HG03060 (cell line): Measurements from ENCODE around the gene SPECC1L.
"Not testable (repeated sequence)": the region's sequence is repeated elsewhere in the genome, so short reads cannot be mapped to it uniquely, and the experiment has no call there.

Experiments used
- ATAC-seq: cut with Tn5 transposase; IDR thresholded peaks from one replicate; pipeline ENCODE4 v1.9.1; 2021; ENCODE audit warnings: low read depth, moderate number of reproducible peaks; ENCODE audit not compliant: unreplicated experiment

SPECC1L gene, protein sequence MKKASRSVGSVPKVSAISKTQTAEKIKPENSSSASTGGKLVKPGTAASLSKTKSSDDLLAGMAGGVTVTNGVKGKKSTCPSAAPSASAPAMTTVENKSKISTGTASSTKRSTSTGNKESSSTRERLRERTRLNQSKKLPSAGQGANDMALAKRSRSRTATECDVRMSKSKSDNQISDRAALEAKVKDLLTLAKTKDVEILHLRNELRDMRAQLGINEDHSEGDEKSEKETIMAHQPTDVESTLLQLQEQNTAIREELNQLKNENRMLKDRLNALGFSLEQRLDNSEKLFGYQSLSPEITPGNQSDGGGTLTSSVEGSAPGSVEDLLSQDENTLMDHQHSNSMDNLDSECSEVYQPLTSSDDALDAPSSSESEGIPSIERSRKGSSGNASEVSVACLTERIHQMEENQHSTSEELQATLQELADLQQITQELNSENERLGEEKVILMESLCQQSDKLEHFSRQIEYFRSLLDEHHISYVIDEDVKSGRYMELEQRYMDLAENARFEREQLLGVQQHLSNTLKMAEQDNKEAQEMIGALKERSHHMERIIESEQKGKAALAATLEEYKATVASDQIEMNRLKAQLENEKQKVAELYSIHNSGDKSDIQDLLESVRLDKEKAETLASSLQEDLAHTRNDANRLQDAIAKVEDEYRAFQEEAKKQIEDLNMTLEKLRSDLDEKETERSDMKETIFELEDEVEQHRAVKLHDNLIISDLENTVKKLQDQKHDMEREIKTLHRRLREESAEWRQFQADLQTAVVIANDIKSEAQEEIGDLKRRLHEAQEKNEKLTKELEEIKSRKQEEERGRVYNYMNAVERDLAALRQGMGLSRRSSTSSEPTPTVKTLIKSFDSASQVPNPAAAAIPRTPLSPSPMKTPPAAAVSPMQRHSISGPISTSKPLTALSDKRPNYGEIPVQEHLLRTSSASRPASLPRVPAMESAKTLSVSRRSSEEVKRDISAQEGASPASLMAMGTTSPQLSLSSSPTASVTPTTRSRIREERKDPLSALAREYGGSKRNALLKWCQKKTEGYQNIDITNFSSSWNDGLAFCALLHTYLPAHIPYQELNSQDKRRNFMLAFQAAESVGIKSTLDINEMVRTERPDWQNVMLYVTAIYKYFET

DNA sequence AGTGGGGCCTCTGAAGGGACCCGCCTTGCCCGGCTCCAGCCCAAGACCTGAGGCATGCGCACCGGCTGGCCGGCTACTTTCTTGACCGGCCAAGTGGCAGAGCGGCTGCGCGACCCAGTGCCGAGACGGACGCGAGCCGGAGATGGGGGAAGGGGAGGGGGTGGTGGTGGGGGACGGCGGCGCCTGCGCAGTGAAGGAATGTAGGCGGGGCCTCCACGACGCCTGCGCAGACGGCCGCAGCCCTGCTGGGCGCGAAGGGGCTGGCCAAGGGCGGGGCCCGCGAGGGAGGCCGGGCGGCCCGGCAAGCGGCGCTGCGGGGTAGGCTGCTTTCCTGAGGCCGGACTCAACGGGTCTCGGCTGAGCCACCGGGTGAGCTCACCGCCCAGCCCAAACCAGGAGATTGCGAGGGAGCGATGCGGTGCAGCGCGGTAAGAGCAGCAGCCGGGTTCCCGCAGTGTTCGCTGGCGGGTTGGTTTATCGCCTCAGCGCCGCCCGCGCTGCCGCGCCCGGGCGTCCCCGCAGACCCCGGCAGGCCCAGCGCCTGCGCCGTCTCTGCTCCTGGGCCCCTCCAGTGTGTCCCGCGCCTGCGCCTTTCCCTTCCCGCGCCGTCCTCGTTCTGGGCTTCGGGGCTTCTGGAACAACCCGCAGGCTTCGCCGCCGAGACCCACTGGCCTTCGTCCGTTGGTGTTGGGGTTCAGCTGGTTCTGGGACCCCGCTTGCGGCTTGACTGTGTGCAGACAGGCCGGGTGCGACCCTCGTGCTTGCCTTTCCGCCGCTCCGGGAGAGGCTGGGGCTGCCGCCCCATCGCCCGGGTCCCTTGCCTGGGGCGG is at the start of gene SPECC1L:
Gene SPECC1L, plus strand, starts transcription at position 276 of the 830 bp plus-strand sequence. CDS start 31,401 bp downstream, outside the sequence.
- peak; percentile 48 for ATAC-seq

DNA sequence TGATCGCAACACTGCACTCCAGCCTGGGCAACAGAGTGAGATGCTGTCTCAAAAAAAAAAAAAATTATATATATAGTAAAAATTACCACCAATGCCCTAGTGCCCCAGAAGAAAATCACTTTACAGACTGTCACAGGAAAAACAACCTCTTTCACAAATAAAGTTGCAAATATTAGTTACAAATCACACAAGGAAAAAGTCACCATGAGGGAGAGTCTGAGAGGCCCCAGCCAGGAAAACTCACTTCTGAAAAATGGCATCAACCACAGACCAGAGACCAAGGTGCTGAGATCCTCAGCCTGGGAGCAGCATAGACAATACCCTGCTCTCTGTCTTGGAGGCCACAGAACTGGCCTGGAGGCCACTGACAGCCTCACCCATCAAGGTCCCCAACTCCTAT is 46.2 kb upstream of the SPECC1L start:
- ATAC-seq, result no peak

DNA sequence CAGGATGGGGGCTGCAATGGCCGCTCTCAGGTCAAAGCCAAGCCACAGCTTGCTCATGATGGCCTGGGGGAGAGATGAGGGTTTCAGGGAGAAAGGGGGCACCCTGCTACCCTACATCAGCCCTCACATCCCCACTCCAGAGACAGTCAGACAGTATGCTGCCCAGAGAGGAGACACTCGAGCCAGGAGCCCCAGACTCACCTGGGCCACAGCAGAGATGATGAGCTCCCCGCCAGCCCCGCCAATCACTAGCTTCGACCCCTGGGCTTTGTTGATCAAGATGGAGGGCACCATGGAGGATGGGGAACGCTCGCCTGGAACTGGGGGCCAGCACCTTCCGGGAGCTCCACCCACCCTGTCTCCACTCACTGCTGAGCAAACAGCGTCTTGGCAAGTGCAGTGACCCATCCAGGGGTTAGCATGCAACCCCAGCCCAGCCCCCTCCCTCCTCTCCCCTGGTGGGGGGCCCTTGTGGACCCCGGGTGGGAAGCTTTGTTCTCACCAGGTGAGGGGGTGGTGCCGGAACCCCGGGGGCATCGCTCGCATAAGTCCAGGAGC is 45.5 kb upstream of the SPECC1L start:
- no peak for ATAC-seq

DNA sequence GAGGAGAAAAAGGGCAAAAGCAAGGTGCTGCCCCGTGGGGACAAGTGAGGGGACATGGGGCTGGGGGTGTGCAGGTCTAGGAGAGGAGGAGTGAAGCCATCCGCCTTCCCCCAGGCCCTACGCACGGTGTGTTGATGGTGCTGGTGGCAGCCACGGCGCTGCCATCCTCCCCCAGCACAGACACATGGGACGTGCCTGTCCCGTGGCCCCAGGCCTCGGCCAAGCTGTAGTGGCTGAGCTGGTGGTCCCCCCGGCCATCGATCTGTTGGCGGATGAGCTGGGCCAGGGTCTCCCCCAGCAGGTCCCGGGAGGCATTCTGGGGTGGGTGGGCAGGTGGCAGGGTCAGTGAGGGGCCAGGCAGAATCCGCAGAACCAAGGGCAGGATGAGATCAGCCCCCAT is 44.7 kb upstream of the SPECC1L start:
- no peak for ATAC-seq

DNA sequence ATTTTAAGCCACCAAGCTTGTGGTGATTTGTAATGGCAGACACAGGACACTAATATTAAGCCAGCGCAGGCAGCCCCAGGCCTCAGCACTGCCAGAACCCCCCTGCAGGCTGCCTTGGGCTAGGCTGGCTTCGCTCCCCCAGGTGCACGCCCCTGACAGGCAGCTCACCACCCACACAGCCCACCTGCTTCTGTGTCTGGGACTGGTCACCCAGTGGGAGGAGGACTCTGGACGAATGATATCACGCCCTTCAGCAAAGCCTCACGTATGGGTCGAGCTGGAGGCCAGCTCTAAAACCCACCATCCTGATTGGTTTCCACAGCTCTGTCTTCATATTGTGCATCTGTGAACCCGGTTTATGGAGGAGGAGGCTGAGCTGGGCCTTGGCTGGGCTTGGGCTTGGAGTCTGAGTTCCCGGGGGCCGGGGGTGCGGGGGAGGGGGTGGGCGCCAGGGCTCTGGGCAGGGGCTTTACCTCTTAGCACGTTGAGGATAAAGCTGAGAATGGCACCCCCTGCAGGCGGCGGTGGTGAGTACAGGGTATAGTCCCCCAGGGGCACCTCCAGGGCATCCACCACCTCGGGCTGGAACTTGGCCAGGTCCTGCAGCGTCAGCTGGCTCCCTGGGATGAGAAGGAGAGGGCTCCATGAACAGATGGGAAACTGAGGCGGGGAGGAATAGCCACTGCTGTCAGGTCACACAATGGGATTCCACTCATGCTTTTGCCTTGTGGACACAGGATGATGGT is 39.5 kb upstream of the SPECC1L start:
- ATAC-seq, result no peak

DNA sequence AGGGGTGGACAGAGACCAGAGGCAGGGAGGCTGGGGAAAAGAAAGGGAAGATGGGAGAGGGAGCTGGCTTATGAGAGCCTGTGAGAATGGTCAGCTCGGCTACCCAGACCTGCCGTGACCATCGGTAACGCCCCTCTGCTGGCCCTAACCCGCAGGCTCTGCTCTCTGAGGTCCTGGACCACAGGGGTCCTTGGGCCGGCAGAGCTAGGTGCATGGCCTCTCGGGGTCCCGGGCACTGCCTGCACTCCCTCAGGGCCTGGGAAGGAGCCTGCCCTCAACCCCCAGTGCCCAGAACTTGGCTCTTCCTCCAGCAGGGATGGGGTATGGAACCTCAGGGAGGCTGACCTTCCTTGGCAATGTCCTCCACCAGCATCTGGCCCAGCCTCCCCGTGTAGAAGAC is 38.9 kb upstream of the SPECC1L start:
- ATAC-seq, result no peak

DNA sequence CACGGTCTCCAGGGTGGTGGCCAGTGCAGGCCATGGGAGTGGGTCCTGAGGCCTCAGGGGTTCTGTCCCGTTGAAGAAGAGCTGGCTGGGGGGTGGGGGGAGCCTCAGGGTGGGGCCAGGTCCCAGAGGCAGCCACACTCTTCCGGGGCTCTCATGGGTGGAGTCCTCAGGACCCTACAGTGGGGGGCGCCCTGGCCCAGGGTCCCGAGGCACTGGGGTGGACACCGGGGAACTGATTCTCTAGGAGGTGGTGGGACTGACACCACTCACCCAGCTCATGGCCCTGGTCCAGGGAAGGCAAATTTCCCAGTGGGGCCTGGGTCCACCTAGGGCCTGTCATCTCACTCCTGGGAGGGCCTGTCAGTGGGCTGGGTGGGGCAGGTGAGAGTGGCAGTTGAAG is 38.5 kb upstream of the SPECC1L start:
- no peak for ATAC-seq

DNA sequence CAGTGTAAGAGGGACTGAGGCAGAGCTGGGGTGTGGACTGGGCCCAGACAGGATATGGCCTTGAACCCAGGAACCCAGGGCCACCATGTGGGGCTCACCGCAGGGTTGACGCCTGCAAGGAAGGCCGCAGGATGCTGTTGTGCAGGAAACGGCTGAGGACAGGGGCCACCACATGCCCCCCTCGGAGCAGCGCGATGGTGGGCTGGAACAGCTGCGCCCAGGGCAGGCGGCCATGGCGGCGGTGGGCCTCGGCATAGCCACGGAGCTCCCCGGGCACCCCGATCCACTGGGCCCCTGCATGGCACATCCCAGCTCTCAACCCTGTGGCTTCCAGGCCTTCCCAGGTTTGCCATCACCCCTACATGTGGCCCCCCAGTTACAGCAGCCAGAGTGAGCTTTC is 37.9 kb upstream of the SPECC1L start:
- ATAC-seq, result no peak

DNA sequence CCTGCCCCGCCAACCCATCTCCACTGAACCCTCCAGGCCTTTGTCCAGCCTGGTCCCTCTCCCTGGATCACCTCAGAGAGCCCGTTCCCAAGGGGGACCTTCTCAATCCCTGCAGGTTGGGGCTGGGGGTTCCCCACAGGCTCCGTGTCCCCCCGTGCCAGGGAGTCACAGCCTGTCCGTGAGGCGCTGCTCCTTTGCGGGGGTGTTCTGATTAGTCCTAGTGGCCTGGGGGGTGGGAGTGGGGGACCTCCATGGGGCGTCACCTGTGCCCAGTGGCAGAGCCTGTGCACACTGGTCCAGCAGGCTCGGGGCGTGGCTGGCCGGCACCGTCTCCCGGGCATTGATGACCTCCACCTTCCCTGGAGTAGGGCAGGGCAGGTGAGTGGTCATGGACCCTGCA is 37.4 kb upstream of the SPECC1L start:
- no peak for ATAC-seq

DNA sequence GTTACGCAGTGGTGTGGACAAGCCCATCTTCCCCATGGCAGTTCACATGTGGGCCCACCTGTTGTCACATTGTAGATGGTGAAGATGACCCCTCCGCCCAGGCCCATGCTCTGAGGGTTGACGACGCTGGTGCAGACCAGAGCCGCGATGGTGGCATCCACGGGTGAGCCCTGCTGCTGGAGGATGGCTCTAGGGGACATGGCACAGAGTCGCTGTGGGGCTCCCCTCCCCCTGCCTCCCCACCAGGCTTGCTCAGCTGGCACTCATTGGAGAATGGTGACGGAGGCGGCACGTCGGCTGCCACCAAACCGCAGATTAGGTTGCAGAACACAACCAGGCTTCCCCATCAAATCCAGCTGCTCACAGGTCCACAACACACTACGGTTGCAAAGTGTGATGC is 36.8 kb upstream of the SPECC1L start:
- no peak for ATAC-seq

DNA sequence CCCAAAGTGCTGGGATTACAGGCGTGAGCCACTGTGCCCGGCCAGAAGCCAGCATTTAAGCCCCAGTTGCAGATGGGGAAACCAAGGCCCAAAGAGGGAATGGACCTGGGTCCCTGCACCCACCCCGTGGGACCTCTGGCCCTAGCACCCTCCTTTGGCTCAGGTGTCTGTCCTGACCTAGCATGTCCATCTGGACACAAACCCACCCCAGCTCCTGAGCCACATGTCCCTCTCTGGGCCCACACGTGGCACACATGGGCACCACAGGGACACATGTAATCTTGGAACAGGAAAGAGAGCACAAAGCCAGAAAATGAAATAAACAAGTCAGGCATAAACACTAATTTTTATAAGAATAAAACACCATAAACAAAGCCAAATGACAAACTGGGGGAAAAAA is 35.3 kb upstream of the SPECC1L start:
- no peak for ATAC-seq

DNA sequence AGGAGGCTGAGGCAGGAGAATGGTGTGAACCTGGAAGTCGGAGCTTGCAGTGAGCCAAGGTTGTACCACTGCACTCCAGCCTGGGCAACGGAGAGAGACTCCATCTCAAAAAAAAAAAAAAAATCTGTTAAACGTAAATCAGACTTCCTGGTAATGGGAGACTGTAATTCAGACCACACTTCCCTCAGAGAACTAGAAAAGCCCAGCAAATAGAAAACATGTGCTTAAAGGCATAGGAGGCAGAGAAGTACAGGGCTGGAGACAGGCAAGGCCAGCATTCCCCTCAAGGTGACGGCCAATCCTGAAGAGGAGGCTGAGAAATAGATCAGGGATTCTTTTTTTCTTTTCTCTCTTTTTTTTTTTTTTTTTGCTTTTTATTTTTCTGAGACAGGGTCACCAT is 34.0 kb upstream of the SPECC1L start:
- ATAC-seq, result no peak

DNA sequence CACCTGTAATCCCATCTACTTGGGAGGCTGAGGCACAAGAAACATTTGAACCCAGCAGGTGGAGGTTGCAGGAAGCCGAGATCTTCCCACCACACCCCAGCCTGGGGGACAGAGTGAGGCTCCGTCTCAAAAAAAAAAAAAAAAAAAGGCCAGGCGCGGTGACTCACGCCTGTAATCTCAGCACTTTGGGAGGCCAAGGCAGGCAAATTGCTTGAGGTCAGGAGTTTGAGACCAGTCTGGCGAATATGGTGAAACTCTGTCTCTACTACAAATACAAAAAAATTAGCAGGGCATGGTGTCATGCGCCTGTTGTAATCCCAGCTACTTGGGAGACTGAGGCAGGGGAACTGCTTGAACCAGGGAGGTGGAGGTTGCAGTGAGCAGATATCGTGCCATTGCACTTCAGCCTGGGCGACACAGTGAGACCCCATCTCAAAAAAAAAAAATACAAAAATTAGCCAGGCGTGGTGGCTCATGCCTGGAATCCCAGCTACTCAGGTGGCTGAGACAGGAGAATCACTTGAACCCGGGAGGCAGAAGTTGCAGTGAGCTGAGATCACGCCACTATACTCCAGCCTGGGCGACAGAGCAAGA is 32.4 kb upstream of the SPECC1L start:
- not testable (repeated sequence) for ATAC-seq

DNA sequence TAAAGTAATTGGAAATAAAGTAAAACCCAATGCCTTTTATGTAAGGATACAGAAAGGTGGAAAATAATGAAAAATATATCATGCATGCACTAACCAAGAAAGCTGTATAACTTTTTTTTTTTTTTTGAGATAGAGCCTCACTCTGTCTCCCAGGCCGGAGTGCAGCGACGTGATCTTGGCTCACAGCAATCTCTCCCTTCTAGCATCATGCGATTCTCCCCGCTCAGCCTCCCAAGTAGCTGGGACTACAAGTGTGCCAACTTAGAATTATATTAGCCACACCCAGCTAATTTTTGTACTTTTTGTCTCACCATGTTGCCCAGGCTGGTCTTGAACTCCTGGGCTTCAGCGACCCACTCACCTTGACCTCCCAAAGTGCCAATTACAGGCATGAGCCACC is 30.2 kb upstream of the SPECC1L start:
- ATAC-seq, result no peak

DNA sequence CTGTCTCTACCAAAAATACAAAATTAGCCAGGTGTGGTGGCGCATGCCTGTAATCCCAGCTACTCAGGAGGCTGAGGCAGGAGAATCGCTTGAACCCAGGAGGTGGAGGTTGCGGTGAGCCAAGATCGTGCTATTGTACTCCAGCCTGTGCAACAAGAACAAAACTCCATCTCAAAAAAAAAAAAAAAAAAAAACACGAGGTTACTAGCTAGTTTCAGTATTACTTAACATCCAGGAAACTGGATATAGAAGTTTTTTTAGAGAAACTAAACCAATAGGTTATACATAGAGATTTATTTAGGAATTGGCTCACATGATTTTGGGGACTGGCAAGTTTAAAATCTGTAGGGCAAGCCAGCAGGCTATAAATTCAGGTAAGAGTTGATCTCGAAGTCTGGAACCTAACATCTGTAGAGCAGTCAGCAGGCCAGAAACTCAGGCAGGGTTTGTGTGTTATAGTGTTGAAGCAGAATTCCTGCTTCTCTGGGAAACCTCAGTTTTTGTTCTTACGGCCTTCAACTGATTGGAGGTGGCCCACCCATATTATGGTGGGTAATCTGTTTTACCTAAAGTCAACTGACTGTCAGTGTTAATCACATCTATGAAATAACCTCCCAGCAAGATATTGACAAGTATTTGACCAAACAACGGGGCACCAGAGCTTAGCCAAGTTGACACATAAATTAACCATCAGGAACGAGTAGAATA is 29.5 kb upstream of the SPECC1L start:
- not testable (repeated sequence) for ATAC-seq

DNA sequence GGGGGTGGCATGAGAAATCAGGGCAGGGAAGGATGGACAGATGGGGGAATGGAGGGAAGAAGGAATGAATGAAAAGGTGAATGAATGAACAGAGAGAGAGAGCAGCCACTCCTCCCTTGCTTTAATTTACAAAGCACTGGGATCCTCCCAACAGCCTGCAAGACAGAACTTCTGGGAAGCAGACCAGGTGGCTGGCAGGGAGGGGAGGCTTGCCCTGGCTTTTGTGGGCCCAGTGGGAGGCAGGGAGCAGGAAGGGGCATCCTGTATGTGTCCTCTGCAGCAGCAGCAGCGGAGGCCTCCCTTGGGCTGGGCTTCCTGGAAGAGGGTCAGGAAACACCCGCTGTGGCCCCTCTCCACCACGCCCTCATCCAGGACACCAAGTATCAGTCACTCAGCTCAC is 27.2 kb upstream of the SPECC1L start:
- not testable (repeated sequence) for ATAC-seq

DNA sequence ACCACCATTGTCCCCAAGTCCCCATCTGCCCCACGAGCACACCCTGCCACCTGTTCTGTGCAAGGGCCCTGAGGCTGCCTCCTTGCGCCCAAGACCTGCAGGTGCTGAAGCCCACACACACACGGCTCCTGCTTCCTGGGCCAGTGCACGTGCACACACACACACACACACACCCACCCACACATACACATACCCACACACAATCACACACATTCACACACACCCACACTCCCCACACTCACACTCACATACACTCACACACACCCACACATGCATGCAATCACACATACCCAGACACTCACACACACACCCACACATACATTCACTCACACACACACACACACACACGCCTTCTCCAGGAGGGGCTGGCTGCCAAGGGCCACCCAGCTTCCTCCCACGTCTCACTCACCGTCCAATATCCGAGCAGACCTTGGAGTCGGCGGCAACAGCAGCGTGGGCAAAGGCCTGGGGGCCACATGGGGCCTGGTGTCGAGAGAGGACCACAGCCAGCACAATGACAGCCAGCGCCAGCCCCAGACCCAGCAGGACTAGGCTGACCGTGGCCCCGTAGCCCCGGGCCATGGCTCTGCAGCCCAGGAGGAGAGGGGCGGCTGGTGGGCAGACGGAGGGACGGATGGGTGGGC is 26.4 kb upstream of the SPECC1L start:
- no peak for ATAC-seq

DNA sequence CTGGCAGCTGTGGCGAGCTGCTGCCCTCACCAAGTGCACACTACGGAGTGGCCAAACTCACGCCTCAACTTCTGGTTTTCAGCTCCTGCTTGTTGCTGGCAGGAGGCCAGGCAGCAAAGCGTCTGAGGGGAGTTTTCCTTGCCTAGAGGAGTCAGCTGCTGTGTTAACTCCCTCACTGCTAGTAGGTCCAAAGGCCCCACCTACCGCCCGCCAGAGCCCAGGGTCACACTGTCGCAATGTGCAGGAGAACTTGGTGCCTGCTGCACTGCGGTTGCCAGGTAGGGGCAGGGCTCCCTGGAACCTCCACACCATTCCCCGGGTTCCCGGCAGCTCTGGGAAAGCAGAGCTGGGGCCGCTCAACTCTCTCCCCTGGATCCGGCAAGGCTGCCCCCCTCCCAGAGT is 25.6 kb upstream of the SPECC1L start, which contains the start of gene GGT5:
Gene GGT5, minus strand, starts transcription at position 53 of the 402 bp plus-strand sequence. CDS start 357 bp downstream, outside the sequence.
- ATAC-seq, result not testable (repeated sequence)
